HepG2 (cell line): ENCODE results near the gene GP1BA. TPM values are rescaled to one million over a fixed set of nuclear protein-coding genes. Genes with fewer than 3 reads are reported as not detected.

Experiments
- ATAC-seq: fragments of 200-7000 bp; cut with Tn5 transposase; 3 replicates; pipeline ENCODE4 v1.9.1; 2020; ENCODE audit warnings: mild to moderate bottlenecking, moderate library complexity
- BruUV-seq: library from RNA; stranded (reverse); fragments of 400-500 nt; replicated peaks from 2 replicates; lab custom pipeline; 2021; lab: Mats Ljungman, UMichigan
- CTCF ChIA-PET: fragments of 300-600 bp; formaldehyde crosslinking; extraction: SDS; loops from one replicate; lab custom pipeline; 2021; ENCODE audit warnings: low total read pairs, inconsistent platforms, low intra/inter-chr PET ratio; lab: Yijun Ruan, JAX
- POLR2A ChIA-PET: fragments of 350-600 bp; sonication (Branson Sonifier 250); formaldehyde crosslinking; loops from one replicate; lab custom pipeline; 2020; ENCODE audit warnings: antibody characterized with exemption, inconsistent platforms; lab: Yijun Ruan, JAX
- DNase-seq: peaks from one replicate; pipeline ENCODE4 v3.0.0-alpha.2; 2015; ENCODE audit warnings: low spot score
- FAIRE-seq: peaks from 3 replicates; lab custom pipeline; 2011; peaks lifted over from hg19 to GRCh38; lab: Jason Lieb, UNC
- H2AFZ ChIP-seq: one replicate; pipeline ENCODE4 v1.6.1; 2011; ENCODE audit warnings: low read length, inconsistent platforms
- H3K27ac ChIP-seq: fragments of 300-600 bp; 3 replicates; pipeline ENCODE4 v1.8.0; 2011; ENCODE audit warnings: mixed run types, mild to moderate bottlenecking, mixed read lengths, low read length, inconsistent platforms; ENCODE audit not compliant: insufficient read depth; ENCODE audit errors: extremely low read length
- H3K27me3 ChIP-seq, 2 experiments: fragments of 200-600 bp in 1 of 2; 2 replicates in 1 of 2; 3 replicates in 1 of 2; pipeline versions ENCODE4 v1.6.0 to v1.8.0; 2011; ENCODE audit warnings: low read length in 2 of 2, mild to moderate bottlenecking in 2 of 2, moderate library complexity in 2 of 2, inconsistent platforms in 1 of 2; ENCODE audit not compliant: insufficient read depth in 2 of 2, control insufficient read depth in 1 of 2
- H3K36me3 ChIP-seq, 2 experiments: fragments of 200-600 bp in 1 of 2; replicated peaks in 1 of 2; 2 replicates in 1 of 2; 3 replicates in 1 of 2; pipeline versions ENCODE4 v1.5.1 to v1.8.0; 2011; ENCODE audit warnings: low read length in 2 of 2, inconsistent platforms in 1 of 2; ENCODE audit not compliant: insufficient read depth in 2 of 2, control insufficient read depth in 1 of 2
- H3K4me1 ChIP-seq: 2 replicates; pipeline ENCODE4 v1.5.1; 2012; ENCODE audit warnings: low read length, inconsistent platforms; ENCODE audit not compliant: insufficient read depth
- H3K4me2 ChIP-seq: 2 replicates; pipeline ENCODE4 v1.6.0; 2011; ENCODE audit warnings: low read depth, low read length, inconsistent platforms
- H3K4me3 ChIP-seq, 3 experiments: fragments of 200-600 bp in 1 of 3; sonication (generic), shearing (Covaris generic) in 1 of 3; replicated peaks in 1 of 3; 2 replicates each; pipeline ENCODE4 v1.5.1; 2011 to 2016; ENCODE audit warnings: low read length in 3 of 3, inconsistent platforms in 2 of 3, low read depth in 2 of 3, mild to moderate bottlenecking in 2 of 3, control low read depth in 1 of 3, mixed read lengths in 1 of 3; ENCODE audit not compliant: insufficient read depth in 1 of 3
- H3K79me2 ChIP-seq: one replicate; pipeline ENCODE4 v1.6.1; 2011; ENCODE audit warnings: low read length, inconsistent platforms; ENCODE audit not compliant: insufficient read depth
- H3K9ac ChIP-seq: 2 replicates; pipeline ENCODE4 v1.6.0; 2011; ENCODE audit warnings: mild to moderate bottlenecking, low read depth, low read length, inconsistent platforms; ENCODE audit not compliant: insufficient read depth
- H3K9me3 ChIP-seq: 2 replicates; pipeline ENCODE4 v1.5.1; 2012; ENCODE audit warnings: mild to moderate bottlenecking, low read length
- H4K20me1 ChIP-seq: 2 replicates; pipeline ENCODE4 v1.6.0; 2011; ENCODE audit warnings: inconsistent platforms, mild to moderate bottlenecking, low read length, moderate library complexity; ENCODE audit not compliant: insufficient read depth
- CTCF ChIP-seq: sonication (generic); formaldehyde crosslinking; IDR thresholded peaks from 2 replicates; pipeline ENCODE4 v1.5.0; 2020; ENCODE audit warnings: mild to moderate bottlenecking, missing genetic modification reagents, moderate library complexity
- DRAP1 ChIP-seq: IDR thresholded peaks from 2 replicates; pipeline ENCODE4 v1.6.1; 2016; ENCODE audit warnings: missing genetic modification reagents, missing compliant biosample characterization
- HNRNPLL ChIP-seq: fragments of 200-400 bp; formaldehyde crosslinking; IDR thresholded peaks from 2 replicates; pipeline ENCODE4 v1.6.1; 2017; ENCODE audit warnings: mild to moderate bottlenecking, low read depth, low read length; ENCODE audit not compliant: poor library complexity, severe bottlenecking
- IRF9 ChIP-seq: sonication (generic); formaldehyde crosslinking; IDR thresholded peaks from 2 replicates; pipeline ENCODE4 v1.8.0; 2022; ENCODE audit warnings: missing genetic modification reagents, mild to moderate bottlenecking, borderline replicate concordance
- KDM5B ChIP-seq: sonication (generic); formaldehyde crosslinking; IDR thresholded peaks from 2 replicates; pipeline ENCODE4 v1.4.0; 2020; ENCODE audit warnings: missing genetic modification reagents, mild to moderate bottlenecking, borderline replicate concordance
- KLF15 ChIP-seq: sonication (generic); formaldehyde crosslinking; IDR thresholded peaks from 2 replicates; pipeline ENCODE4 v1.8.1; 2023; ENCODE audit warnings: borderline replicate concordance, mild to moderate bottlenecking, inconsistent platforms, missing genetic modification reagents, mixed read lengths
- MAX ChIP-seq: IDR thresholded peaks from 2 replicates; pipeline ENCODE4 v1.6.1; 2012; ENCODE audit warnings: inconsistent platforms
- NBN ChIP-seq: fragments of 450-650 bp; conservative IDR thresholded peaks from 2 replicates; pipeline ENCODE4 v1.6.1; 2017
- RNF219 ChIP-seq: sonication (generic); formaldehyde crosslinking; IDR thresholded peaks from 2 replicates; pipeline ENCODE4 v1.5.0; 2020; ENCODE audit warnings: mild to moderate bottlenecking, missing genetic modification reagents
- SMAD9 ChIP-seq: sonication (generic); formaldehyde crosslinking; IDR thresholded peaks from 2 replicates; pipeline ENCODE4 v1.5.1; 2020; ENCODE audit warnings: mild to moderate bottlenecking, missing genetic modification reagents
- SMC3 ChIP-seq: IDR thresholded peaks from 2 replicates; pipeline ENCODE4 v1.6.1; 2011; ENCODE audit warnings: low read length, improper control_type of control experiment
- SNAPC2 ChIP-seq: sonication (generic); formaldehyde crosslinking; IDR thresholded peaks from 2 replicates; pipeline ENCODE4 v1.8.1; 2022; ENCODE audit warnings: mild to moderate bottlenecking, missing genetic modification reagents
- SRY ChIP-seq: sonication (generic); formaldehyde crosslinking; IDR thresholded peaks from 2 replicates; pipeline ENCODE4 v1.8.0; 2022; ENCODE audit warnings: mild to moderate bottlenecking, missing genetic modification reagents
- ZNF337 ChIP-seq: sonication (generic); formaldehyde crosslinking; IDR thresholded peaks from 2 replicates; pipeline ENCODE4 v1.5.1; 2020; ENCODE audit warnings: missing genetic modification reagents, low read depth, mild to moderate bottlenecking, borderline replicate concordance
- ZNF605 ChIP-seq: sonication (generic); formaldehyde crosslinking; IDR thresholded peaks from 2 replicates; pipeline ENCODE4 v1.8.0; 2022; ENCODE audit warnings: mild to moderate bottlenecking, missing genetic modification reagents
- ZNF704 ChIP-seq: sonication (generic); formaldehyde crosslinking; IDR thresholded peaks from 2 replicates; pipeline ENCODE4 v1.8.1; 2023; ENCODE audit warnings: mild to moderate bottlenecking, inconsistent platforms, moderate library complexity, missing genetic modification reagents, borderline replicate concordance
- ZNF747 ChIP-seq: sonication (generic); formaldehyde crosslinking; IDR thresholded peaks from 2 replicates; pipeline ENCODE4 v1.8.1; 2023; ENCODE audit warnings: missing genetic modification reagents, mild to moderate bottlenecking, borderline replicate concordance
- WGBS: methylation state at CpG from one replicate; pipeline ENCODE4 v1.1.6; 2017; ENCODE audit warnings: low lambda C conversion rate; 5-methylcytosine and 5-hydroxymethylcytosine counted together
- in situ Hi-C: cut with HindIII; loops from 2 replicates; pipeline ENCODE4 v1.10.0; 2017; ENCODE audit warnings: low pct_unique_long_range_greater_than_20kb; ENCODE audit not compliant: extremely low pct_ligation_motif_present
- intact Hi-C: fragments of 100-400 bp; cut with micrococcal nuclease; formaldehyde crosslinking; loops from one replicate; pipeline ENCODE4 v1.10.0; 2022; ENCODE audit not compliant: unreplicated experiment
- polyA plus RNA-seq, 8 experiments: library from polyadenylated mRNA; depleted of rRNA in 3 of 8; stranded (reverse) in 7 of 8; unstranded in 1 of 8; fragments of >200 nt; fragmentation: Illumina TruSeq in 4 of 8; extraction: Trizol in 4 of 8; gene quantifications; 2 replicates each; pipeline versions ENCODE4 v1.2.1 to v1.2.3, GENCODE V29; 2011 to 2016; ENCODE audit warnings: low read depth in 4 of 8, missing spikeins in 1 of 8, mixed read lengths in 1 of 8; ENCODE audit not compliant: insufficient read depth in 1 of 8
- total RNA-seq, 5 experiments: library from RNA; depleted of rRNA; stranded (reverse); fragments of >200 nt; fragmentation: Illumina TruSeq; extraction: Trizol; gene quantifications; 2 replicates each; pipeline ENCODE4 v1.2.3, GENCODE V29; 2016; ENCODE audit warnings: low read depth in 1 of 5

Gene GP1BA
- total and polyA plus RNA-seq, 2 of the 13 experiments (the other 11 are each of a cell fraction or from before 2014, with no cell fraction given) = not detected

- Histone ChIP-seq H3K36me3 (no peaks in the 10 kb centered on the region), H2AFZ (no peak within 1 kb of the TSS), H3K9me3 (no peaks in the 10 kb centered on the region), H3K4me2 (peak within 1 kb of the TSS; percentile 36; the same call in 1 of the 2 replicates), H3K79me2 (no peaks in the 10 kb centered on the region), H4K20me1 (no peaks in the 10 kb centered on the region), H3K27me3 (no peaks in the 10 kb centered on the region), H3K4me1 (peaks cover 37% of the 10 kb centered on the region), H3K4me3 (no peak within 1 kb of the TSS), H3K9ac (no peak within 1 kb of the TSS), H3K27ac (no peak within 1 kb of the TSS)
- peak; percentile 57 for ATAC-seq
- BruUV-seq = no TSS peak
- ChIA-PET CTCF (no interaction called here), POLR2A (no interaction called here)
- peak; percentile 84 for FAIRE-seq
- 9% methylated on average over 6 of the region's 10 CpGs for WGBS
- intact Hi-C loops (loop anchor here (10.0 kb wide), 1 partner anchor 162 kb away; no protein-coding TSS in a partner anchor), in situ Hi-C loops (loop anchor here (10.0 kb wide), 1 partner anchor 152 kb away; no protein-coding TSS in a partner anchor)
- DNase-seq = peak; percentile 80
- no peak for TF ChIP-seq KLF15 (CRISPR knock-in tag)
- TF ChIP-seq SNAPC2 = no peak
- TF ChIP-seq NBN = no peak
- peak; percentile 18; the same call in 1 of the 2 replicates for TF ChIP-seq MAX
- TF ChIP-seq ZNF747 (CRISPR knock-in tag) = no peak
- no peak for TF ChIP-seq KDM5B
- no peak for TF ChIP-seq ZNF337 (CRISPR knock-in tag)
- TF ChIP-seq ZNF605 (CRISPR knock-in tag) = no peak
- no peak; the same call in 1 of the 2 replicates for TF ChIP-seq IRF9 (CRISPR knock-in tag)
- TF ChIP-seq SRY (CRISPR knock-in tag) = no peak
- TF ChIP-seq CTCF (CRISPR knock-in tag) = peak; percentile 86
- no peak for TF ChIP-seq ZNF704
- no peak for TF ChIP-seq DRAP1
- TF ChIP-seq RNF219 (CRISPR knock-in tag) = no peak
- TF ChIP-seq SMC3 = peak; percentile 50
- TF ChIP-seq SMAD9 (CRISPR knock-in tag) = no peak
- no peak for TF ChIP-seq HNRNPLL
Measured at GRCh38 chr17:4903051-4903818, 28.8 kb upstream of the GP1BA start, which contains the start of gene CHRNE. Gene CHRNE (minus strand): TSS chr17:4903098. CDS start chr17:4903063, 35 bp downstream.
